HL-60 (cell line): ENCODE results near the gene TCTN3.

Experiments
- GABPA ChIP-seq: IDR thresholded peaks from 2 replicates; pipeline ENCODE4 v1.6.1; 2012; ENCODE audit warnings: low read depth
- POLR2AphosphoS5 ChIP-seq: IDR thresholded peaks from 2 replicates; pipeline ENCODE4 v1.6.1; 2012; ENCODE audit warnings: low read depth
- SPI1 ChIP-seq: IDR thresholded peaks from 2 replicates; pipeline ENCODE4 v1.6.1; 2012; ENCODE audit warnings: low read depth, mild to moderate bottlenecking, borderline replicate concordance
- TF ChIP-seq, protein P1 (sequence below): IDR thresholded peaks from one replicate; pipeline ENCODE4 v1.5.1; 2011; ENCODE audit warnings: low read length, control low read depth, inconsistent platforms; ENCODE audit not compliant: insufficient read depth
- TF ChIP-seq, protein P2 (sequence below): IDR thresholded peaks from 2 replicates; pipeline ENCODE4 v1.6.1; 2012; ENCODE audit warnings: low read depth; ENCODE audit not compliant: insufficient replicate concordance

DNA sequence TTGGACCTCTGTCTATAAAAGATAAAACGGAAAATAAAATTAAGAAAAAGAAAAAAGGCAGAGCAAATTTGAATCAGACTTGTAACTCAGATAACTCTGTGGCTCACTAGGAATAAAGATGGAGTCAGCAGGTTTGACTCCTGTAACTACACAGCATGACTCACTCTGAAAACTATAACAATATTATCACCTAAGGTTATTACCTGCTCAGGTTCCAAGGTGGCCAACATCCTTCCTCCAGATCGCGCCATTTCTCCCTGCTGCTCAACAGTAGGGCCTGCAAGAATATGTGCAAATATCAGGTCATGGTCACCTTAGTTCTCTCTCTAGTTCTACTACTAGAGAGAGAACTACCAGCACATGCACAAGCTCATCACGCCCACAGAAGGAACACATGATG, 67.2 kb downstream of the TCTN3 start:
- TF ChIP-seq, protein P1, sequence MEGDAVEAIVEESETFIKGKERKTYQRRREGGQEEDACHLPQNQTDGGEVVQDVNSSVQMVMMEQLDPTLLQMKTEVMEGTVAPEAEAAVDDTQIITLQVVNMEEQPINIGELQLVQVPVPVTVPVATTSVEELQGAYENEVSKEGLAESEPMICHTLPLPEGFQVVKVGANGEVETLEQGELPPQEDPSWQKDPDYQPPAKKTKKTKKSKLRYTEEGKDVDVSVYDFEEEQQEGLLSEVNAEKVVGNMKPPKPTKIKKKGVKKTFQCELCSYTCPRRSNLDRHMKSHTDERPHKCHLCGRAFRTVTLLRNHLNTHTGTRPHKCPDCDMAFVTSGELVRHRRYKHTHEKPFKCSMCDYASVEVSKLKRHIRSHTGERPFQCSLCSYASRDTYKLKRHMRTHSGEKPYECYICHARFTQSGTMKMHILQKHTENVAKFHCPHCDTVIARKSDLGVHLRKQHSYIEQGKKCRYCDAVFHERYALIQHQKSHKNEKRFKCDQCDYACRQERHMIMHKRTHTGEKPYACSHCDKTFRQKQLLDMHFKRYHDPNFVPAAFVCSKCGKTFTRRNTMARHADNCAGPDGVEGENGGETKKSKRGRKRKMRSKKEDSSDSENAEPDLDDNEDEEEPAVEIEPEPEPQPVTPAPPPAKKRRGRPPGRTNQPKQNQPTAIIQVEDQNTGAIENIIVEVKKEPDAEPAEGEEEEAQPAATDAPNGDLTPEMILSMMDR, result no peak
- TF ChIP-seq, protein P2, sequence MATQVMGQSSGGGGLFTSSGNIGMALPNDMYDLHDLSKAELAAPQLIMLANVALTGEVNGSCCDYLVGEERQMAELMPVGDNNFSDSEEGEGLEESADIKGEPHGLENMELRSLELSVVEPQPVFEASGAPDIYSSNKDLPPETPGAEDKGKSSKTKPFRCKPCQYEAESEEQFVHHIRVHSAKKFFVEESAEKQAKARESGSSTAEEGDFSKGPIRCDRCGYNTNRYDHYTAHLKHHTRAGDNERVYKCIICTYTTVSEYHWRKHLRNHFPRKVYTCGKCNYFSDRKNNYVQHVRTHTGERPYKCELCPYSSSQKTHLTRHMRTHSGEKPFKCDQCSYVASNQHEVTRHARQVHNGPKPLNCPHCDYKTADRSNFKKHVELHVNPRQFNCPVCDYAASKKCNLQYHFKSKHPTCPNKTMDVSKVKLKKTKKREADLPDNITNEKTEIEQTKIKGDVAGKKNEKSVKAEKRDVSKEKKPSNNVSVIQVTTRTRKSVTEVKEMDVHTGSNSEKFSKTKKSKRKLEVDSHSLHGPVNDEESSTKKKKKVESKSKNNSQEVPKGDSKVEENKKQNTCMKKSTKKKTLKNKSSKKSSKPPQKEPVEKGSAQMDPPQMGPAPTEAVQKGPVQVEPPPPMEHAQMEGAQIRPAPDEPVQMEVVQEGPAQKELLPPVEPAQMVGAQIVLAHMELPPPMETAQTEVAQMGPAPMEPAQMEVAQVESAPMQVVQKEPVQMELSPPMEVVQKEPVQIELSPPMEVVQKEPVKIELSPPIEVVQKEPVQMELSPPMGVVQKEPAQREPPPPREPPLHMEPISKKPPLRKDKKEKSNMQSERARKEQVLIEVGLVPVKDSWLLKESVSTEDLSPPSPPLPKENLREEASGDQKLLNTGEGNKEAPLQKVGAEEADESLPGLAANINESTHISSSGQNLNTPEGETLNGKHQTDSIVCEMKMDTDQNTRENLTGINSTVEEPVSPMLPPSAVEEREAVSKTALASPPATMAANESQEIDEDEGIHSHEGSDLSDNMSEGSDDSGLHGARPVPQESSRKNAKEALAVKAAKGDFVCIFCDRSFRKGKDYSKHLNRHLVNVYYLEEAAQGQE, result no peak
- TF ChIP-seq POLR2AphosphoS5 (no peak), SPI1 (no peak), GABPA (no peak)
